HG02763 (cell line): ENCODE data around the gene CNKSR2.

Experiments
- ATAC-seq: cut with Tn5 transposase; IDR thresholded peaks from one replicate; pipeline ENCODE4 v1.9.1; 2021; ENCODE audit warnings: mild to moderate bottlenecking, moderate library complexity; ENCODE audit not compliant: unreplicated experiment

The CNKSR2 gene

DNA sequence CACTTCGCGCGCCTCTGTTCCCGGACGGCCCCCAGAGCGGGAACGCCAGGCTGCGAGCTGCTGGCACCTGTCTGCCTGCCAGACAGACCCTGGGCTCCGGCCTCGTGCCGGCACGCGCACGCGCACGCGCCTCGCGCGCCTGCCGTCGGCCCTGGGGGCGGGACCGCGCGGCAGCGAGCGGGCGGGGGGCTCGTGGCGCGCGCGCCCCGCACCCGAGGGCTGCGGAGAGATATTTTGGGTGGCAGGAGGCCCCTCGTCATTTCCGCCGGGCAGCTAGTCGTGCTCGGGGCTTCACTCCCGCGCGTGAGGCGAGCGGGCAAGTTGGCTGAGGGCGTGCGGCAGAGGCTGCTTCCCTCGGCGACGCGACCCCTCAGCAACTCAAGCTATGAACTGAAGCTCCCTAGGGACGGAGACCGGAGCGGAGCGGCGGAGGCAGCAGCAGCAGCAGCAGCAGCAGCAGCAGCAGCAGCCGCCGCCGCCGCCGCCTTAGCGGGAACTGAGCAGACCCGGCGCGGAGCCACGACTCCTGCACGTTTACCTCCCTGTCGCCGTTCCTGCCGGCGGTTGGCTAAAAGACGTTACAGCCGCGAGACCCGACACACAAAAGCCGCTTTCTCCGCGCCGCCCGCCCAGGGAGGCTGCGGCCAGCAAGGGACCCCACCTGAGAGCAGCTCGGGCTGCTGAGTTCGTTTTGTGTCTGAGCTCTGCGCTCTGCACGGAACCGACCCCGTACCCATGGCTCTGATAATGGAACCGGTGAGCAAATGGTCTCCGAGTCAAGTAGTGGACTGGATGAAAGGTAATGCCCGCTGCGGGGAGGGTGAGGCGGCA is at the start of gene CNKSR2:
Gene CNKSR2, plus strand, starts transcription at position 256 of the 831 bp plus-strand sequence. Its CDS starts 480 bp downstream, at position 736.
- peak; percentile 65 for ATAC-seq

DNA sequence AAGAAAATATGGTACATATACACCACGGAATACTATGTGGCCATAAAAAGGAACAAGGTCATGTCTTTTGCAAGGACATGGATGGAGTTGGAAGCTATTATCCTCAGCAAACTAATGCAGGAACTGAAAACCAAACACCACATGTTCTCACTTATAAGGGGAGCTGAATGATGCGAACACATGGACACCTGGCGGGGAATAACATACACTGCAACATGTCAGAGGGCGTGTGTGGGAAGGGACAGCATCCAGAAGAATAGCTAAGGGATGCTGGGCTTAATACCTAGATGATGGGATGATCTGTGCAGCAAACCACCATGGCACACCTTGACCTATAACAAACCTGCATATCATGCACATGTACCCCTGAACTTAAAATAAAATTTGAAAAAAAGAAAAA is 19.5 kb upstream of the CNKSR2 start:
- ATAC-seq: no peak

DNA sequence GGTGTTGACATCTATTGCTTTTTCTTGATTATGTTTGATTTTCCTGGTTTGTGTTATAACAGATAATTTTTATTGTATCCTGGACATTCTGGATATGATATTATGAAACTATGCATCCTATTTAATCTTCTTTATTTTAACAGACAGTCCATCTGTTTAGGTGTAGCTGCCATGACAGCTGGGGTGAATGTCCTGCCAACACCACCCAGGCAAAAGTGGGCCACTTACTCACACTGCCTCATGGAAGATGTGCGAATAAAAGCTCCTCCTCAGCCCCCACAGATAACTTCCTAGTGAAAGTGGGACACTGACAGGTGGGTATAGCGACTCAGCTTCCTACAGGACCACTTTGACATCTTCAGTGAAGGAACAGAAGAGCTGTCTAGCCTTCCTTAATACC is 18.4 kb upstream of the CNKSR2 start:
- ATAC-seq: no peak

DNA sequence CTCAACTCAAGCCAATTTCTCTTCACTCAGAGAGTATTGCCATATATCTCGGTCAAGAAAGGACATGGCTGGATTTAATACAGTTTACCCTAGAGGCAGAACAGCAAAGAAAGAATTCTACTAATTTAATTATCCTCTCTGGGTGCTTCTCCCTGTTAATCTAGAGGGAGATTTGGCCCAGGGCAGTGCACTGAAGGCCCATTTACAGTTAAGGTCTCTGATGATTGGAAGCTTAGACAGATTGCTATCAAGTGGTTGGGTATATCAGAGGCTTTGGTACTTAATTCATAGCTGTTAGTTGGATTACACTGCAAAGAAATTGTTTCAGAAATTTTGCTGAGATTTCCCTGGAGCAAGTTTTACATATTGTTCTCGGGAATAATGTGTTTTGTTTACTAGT is 4.6 kb upstream of the CNKSR2 start:
- ATAC-seq: no peak

DNA sequence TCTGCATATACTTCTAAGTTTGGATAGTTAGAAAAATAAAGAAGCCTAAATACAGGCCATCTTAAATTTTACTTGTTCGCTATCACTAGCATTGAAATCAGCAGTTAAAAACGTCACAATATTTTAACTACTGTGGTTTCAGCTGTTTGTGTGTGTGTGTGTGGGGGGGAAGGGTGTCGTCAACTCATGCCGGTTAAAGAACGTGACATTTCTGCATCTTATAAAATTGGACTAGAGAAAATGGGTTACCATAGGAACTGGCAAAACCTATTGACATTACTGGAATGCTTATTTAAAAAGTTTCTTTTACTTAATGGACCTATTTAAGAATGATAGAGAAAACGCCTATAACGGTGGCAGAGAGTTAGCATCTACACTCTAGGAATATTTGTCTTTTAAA is 1.2 kb upstream of the CNKSR2 start:
- no peak for ATAC-seq

DNA sequence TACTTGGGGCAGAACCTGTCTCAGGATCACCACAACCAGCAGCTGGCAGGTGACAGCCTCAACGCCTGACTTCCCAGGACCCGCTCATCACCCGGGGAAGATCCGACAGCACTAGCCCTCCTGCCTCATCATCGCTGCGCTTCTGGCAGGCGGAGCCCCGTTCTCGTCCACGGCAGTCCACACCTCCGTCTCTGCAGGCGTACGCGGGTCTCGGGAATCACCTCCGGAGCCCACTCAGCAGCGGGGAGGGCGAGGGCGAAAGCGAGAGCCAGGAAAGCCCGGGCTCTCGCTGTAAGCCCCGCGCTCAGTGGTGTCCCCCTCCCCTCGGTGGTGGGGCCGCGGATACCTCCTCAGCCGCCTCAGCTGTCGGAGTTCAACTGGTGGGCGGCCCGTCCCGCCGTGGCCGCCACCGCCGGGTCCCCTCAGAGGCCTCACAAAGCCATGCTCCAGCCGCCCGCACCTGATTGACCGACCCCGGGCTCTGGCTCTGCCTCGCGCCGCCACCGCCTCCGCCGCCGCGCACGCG is 518 bp upstream of the CNKSR2 start:
- peak; percentile 18 for ATAC-seq

DNA sequence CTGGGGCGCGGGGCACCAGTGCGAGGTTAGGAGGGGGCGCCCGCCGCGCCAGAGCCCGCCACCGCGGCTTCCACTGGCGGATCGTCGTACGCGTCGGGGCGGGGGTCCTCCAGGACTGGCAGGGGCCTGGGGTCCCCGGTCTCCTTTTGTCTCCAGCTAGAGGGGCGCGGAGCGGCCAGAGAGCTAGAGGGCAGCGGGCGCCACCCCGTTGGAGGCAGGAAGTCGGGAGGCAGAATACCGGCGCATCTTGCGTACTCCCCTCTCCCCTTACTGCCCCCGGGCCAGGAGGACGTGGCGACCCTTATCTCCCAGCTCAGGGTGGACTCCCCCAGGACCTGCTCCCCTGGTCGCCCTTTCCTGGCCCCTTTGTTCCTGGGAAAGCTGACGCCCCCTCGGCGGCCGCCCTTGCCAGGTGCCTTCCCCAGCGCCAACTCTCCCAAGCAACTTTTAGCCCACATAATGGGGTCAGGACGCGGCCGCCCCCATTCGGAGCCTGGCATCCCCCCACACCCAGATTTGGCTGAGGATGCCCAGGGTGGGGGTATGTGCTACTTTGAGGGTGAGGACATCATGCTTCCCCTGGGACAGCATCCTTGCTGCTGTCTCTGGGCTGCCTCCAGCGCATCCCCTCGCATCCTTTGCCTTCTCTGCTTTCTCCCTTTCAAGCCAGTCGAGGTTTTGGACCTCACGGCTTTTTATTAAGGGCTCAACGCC is 933 bp downstream of the CNKSR2 start:
- no peak for ATAC-seq

DNA sequence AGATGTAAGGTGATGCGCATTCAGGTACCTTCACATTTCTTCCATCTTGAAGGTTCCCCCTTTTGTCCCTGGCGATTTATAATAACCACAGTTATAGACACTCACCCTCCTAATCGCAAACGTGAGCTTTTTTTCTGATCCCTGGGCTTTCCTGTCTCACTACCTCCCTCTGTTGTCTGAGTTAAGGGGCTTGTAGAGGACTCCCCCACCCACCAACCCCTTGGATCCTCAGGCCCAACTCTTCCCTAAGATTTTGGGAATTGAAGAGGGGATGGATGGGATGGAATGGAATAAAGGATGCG is 1.4 kb downstream of the CNKSR2 start:
- ATAC-seq: no peak

DNA sequence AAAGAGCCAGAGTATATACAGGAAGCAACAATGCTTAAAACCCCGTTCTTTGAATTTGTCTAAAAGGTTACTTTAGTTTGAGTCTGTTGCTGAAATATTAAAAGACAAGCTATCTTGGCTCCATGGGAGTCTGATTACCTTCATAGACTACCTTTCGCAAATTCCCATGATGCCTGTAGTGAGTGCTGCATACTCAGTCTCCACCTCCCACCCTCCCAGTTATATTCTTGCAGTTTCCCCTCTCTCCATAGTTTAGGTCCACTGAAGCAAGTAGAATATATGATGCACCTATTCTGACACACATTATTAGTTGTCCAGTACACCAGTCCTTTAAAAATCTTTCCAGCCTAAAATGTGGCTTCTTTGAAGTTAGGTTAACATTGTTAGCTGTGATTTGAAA is 2.4 kb downstream of the CNKSR2 start:
- ATAC-seq: no peak

DNA sequence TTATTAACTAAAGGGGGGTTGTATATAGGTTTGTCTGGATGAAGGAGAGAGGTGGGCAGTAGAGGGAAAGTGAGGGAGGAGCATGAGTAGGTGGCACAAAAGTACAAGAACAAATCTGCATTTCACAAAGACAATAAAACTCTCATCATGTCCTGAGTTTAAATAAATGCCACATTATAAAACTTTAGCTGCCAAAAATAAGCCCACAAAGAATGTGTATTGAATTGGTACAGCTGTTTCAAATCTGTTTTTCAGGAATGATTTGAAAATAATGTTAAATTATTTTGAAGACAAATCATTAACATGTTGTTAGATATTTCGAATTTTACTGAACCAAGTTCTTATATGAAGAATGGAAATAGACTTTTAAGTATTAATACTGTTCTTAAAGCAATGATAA is 5.8 kb downstream of the CNKSR2 start:
- no peak for ATAC-seq

DNA sequence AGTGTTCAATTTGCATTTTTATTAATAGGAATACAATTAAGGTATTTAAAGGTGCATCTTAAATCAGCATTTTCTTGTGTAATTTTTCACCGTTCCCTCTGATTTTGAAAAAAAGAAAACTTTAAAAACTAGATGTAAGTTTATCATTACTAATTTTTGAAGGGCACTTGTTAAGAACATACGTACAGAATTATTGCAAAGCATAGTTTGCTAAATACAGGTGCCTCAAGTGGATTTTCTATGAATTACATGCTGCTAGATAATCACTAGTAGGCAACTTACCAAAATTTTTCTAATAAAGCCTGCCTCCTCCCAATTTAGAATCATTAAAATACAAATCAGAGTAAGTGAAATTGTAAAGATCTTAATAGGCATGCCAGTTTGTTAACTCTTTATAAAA is 8.5 kb downstream of the CNKSR2 start:
- no peak for ATAC-seq

DNA sequence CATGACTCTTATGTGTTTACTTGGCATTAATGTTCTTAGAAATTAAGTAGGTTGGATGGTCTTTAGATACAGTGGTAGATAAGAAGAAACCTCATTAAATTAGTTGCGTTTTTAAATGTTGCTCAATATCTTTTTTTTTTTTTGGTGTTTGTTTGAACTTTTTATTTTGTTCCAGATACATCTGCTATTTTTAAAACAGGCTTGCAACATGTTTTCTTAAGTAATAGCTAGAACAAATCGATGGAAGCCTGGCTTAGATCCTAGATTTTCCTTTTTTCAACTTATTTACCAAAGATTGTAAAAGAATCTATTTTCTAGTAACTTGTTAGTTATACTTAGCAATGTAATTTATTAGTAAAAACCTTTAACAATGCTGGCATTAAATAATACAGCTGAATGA is 9.3 kb downstream of the CNKSR2 start:
- no peak for ATAC-seq

DNA sequence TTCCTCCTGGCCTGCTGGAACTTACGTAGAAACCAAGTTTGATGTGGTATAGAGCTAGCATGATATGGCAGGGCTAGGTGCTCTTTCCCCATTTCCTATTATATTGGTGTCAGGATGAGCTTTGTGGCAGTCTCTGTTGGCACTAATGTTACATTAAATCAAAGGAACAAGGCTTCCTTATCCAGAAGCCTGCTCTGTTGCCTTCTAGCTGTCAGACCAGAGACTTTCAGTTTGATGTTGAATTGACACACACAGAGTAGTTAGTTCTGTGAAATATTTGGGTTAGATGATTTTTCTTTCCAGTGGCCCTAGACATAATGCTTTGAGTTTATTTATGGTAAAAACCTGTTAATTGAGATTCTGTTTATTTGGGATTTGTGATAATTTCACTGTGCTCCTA is 10.0 kb downstream of the CNKSR2 start:
- ATAC-seq: no peak

DNA sequence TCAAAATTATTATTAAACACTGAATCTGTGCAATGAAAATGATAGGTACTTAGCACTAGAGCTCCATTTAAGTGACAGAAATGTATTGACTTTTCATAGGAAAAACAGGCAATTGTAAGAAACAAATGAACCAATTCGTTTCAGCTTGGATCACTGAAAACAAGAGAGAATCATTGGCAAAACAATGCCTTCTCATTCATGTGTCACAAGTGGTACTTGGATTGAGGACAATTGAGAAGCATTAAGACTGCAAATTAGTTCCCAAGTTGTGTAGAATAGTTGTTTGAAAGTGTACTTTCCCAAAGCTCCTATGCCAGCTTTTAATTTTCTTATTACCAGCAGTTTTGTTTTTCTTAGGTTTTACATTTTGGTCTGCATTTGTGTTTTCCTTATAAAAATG is 20.6 kb downstream of the CNKSR2 start:
- ATAC-seq: no peak

DNA sequence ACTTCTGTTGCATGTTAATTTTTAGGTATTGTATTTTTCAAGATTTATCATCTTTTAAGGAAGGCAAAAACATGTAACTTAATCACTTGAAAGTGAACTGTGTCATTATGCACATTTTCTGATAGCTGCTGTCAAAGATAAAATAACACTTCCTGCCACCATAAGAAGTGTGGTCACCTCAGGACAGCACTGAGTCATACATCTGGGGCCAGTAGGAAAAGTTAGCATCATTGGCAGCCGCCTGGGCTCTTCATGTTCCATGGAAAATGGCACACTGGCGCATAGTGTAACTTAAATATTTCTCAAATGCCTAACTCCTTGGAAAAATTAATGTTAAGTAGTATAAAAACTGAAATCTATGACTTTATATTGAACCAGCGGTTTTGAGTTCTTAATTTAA is 24.2 kb downstream of the CNKSR2 start:
- ATAC-seq: no peak

DNA sequence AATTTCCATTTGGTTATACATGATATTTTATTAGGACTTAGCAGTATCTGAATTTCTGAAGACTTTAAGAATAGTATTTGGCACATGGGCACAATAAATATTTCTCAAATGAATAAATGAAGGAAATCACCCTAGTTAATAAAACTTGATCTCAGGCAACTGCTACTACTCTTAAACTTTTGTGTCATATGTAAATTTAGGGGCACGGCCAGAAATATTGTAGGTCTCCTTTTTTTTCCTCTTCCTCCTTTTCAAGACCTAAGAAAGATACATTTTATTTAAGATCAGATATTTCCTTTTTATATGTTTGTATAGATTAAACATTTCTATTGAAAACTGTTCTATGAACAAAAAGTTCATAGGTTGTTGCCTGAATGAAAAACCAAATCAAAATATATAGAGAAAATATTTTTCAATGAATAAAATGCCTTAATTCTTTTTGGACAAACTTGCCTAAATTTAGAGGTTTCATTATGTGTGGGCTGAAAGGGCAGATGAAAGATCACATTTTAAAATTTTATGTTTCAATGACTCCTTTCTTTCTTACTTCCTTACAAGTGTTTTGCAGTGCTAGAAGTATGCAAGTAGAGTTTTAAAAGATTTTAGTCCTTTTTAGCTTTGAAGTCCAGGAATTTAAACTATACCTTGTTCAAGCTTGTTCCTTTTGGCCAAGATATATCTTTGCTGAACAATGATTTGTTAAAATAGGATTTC is 26.3 kb downstream of the CNKSR2 start:
- no peak for ATAC-seq

DNA sequence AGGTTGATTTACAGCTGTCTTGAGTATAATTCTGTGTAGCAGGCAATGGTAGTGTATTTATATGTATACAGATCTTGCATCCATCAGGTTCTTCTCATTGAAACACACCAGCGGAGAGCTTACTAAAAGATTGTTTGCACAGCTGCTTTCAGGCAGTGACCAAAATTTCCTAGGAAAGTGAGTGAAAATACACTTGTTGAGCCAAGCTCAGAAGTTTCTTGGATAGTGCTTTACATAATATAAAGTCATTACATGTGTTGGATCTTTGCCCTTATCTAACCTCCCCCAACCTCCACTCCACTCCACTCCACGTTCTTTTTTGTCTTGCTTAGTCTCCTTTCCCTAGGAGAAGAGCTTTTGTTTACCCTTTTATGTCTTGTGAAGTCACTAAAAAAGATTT is 34.1 kb downstream of the CNKSR2 start:
- no peak for ATAC-seq

DNA sequence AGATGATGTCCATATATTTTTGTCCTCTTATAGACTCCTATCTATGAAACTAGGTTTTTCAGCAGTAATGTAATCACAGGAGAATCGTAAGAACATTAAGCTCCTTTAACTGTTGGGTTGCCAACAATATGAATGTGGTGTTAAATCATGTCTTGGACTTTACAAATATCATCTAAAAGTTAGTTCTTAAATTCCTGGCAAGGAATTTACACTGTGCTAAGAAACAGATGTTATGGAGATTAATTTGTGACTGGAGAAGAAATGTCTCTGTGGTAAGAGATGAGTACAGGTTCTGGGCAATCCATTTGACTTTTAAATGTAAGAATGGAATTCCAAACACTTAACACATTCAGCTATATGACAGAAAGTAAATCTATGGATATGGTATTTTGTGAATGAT is 34.6 kb downstream of the CNKSR2 start:
- no peak for ATAC-seq

DNA sequence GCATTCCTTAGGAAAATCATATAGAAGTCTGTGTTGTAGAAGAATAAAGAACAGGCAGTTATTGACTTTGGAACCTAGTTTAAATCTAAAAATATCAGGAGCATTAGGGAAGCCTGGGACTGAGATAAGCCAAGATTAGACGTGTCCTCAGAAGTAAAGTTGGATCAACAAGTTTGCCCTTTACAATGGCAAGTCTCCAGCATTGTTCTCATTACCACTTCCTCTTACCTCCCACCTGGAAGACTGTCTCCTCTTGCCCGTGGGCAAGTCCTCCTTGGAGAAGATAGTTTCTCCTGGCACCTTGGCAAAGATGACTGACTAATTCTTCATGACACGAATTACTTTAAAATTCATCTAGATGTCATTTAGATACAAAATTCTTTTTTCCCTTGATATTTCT is 37.8 kb downstream of the CNKSR2 start:
- no peak for ATAC-seq

DNA sequence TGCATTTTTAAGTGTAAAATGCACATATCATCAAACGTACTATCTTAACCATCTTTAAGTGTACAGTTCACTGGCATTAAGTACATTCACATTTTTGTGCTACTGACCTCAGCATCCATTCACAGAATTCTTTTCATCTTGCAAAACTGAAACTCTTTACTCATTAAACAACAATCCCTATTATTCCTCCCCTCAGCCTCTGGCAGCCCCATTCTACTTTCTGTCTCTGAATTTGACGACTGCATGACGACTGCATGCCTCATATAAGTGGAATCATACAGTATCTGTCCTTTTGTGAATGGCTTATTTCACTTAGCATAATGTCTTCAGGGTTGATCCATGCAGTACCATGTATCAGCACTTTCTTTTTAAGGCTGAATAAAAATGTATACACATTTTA is 38.7 kb downstream of the CNKSR2 start:
- no peak for ATAC-seq

DNA sequence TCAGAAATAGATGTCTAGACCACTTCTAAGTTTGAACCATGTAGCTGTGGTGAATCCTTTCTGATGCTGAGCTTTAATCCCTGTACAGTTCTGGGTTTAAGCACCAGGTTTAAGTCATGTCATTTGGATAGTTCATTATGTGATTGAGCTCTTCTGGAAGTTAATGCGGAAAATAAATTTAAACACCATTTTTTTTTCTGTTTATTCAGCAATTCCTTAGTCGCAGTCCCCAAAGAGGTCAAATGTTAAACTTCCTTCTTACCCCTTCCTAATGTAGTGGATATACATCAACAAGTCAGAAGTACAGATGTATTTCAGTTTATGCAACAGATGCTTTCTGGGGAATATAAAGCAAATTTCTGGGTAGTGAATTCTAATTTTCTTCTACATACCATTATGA is 52.9 kb downstream of the CNKSR2 start:
- no peak for ATAC-seq

DNA sequence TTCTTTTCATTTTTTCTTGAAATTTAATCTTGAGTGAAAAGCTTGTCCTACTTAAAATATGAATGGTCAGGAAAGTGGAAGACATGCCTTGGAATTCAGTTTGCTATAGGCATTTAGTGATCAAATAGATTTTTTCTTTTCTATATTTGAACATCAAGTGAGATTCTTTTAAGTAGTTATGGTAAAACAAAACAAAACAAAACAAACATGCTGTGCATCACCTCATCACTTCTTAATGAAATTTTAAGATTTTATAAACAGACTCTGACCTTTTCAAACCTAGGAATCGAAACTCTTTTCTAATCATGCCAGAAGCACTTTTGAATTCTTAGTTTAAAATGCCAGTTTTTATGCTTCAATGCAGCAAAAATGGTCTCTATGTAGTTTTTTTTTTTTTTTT is 62.8 kb downstream of the CNKSR2 start:
- ATAC-seq: no peak
